Thyroid gland (tissue), 4 donors: Measurements from ENCODE around the gene INPP4B.

Experiments used
- CTCF ChIP-seq, 6 experiments: fragments of 200-600 bp in 3 of 6; fragments of 450-650 bp in 3 of 6; sonication (generic) in 3 of 6; IDR thresholded peaks; one replicate each; pipeline ENCODE4 v1.5.1; 2016 to 2019; ENCODE audit warnings: antibody characterized with exemption in 6 of 6, mild to moderate bottlenecking in 2 of 6, inconsistent platforms in 1 of 6, moderate library complexity in 1 of 6
- POLR2A ChIP-seq, 2 donors: fragments of 450-650 bp; IDR thresholded peaks; one replicate each; pipeline ENCODE4 v1.6.1; 2017; ENCODE audit warnings: antibody characterized with exemption in 2 of 2, mild to moderate bottlenecking in 2 of 2, moderate library complexity in 1 of 2

DNA sequence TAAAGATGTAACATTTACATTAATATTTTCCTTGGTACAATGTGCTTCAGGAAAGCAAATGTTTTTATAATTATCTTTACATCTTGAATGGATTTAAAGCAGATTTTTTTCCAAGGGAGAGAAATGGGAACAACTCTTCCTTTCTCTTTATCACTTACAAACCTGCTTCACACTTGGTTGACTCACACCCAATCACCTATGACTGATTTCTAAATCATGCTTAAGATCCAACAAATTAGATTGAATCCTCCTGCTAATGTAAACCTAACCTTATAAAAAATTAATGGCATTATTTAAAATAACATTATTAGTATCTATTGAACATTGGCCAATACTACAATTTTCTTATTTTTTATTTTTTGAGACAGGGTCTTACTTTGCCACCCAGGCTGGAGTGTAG is 127.1 kb downstream of the INPP4B start:
- no peak for TF ChIP-seq POLR2A (IDR thresholded peaks at IDR 0.05)
- TF ChIP-seq CTCF (IDR thresholded peaks at IDR 0.05) = no peak
